GM21423 (cell line): ENCODE data around the gene FZR1.

Source experiments
- ATAC-seq: cut with Tn5 transposase; IDR thresholded peaks from one replicate; pipeline ENCODE4 v1.9.1; 2021; ENCODE audit warnings: mild to moderate bottlenecking, moderate library complexity; ENCODE audit not compliant: unreplicated experiment

Gene FZR1

GRCh38 chr19:3543150-3544057 lies 37.3 kb downstream of the FZR1 start:
- no peak for ATAC-seq

GRCh38 chr19:3544058-3544376 lies 37.9 kb downstream of the FZR1 start:
- ATAC-seq = no peak

- no peak for ATAC-seq
Observed at GRCh38 chr19:3544742-3545668, 38.9 kb downstream of the FZR1 start.

GRCh38 chr19:3545669-3546034 lies 39.5 kb downstream of the FZR1 start:
- no peak for ATAC-seq

- ATAC-seq = no peak
Observed at GRCh38 chr19:3546119-3546518, 40.0 kb downstream of the FZR1 start.

GRCh38 chr19:3547301-3547731 lies 41.2 kb downstream of the FZR1 start:
- ATAC-seq = no peak

- no peak for ATAC-seq
Observed at GRCh38 chr19:3547767-3548282, 41.7 kb downstream of the FZR1 start.

GRCh38 chr19:3548606-3549005 lies 42.5 kb downstream of the FZR1 start:
- ATAC-seq = no peak

GRCh38 chr19:3549816-3550215 lies 43.7 kb downstream of the FZR1 start:
- no peak for ATAC-seq

- ATAC-seq = no peak
Observed at GRCh38 chr19:3550947-3551791, 45.1 kb downstream of the FZR1 start.

- no peak for ATAC-seq
Observed at GRCh38 chr19:3551792-3552095, 45.6 kb downstream of the FZR1 start.

- ATAC-seq = no peak
Observed at GRCh38 chr19:3554254-3555083, 48.4 kb downstream of the FZR1 start.

- ATAC-seq = no peak
Observed at GRCh38 chr19:3555653-3556422, 49.7 kb downstream of the FZR1 start.

GRCh38 chr19:3556423-3556977 lies 50.4 kb downstream of the FZR1 start:
- ATAC-seq = no peak

GRCh38 chr19:3556978-3557460 lies 50.9 kb downstream of the FZR1 start:
- peak; percentile 28 for ATAC-seq

- peak; percentile 69 for ATAC-seq
Observed at GRCh38 chr19:3557461-3558248, 51.5 kb downstream of the FZR1 start, which contains the start of gene MFSD12. Gene MFSD12, minus strand, starts transcription at chr19:3557586. Its CDS starts 183 bp downstream, at chr19:3557403.

- no peak for ATAC-seq
Observed at GRCh38 chr19:3563709-3564524, 57.8 kb downstream of the FZR1 start.
